ENCODE measurements around the gene UBE3B. TPM values are rescaled to one million over a fixed set of nuclear protein-coding genes. Genes with fewer than 3 reads are reported as not detected.

The UBE3B gene
- polyA plus RNA-seq, 1 donor (not counting 4 experiments of a cell fraction or from before 2014, with no cell fraction given) = 27.1 TPM

GRCh38 chr12:109519787-109520186 is 42.4 kb downstream of the UBE3B start:
- dilution Hi-C loops (cut with MboI; ENCODE audit: extremely low pct_ligation_motif_present, low sequenced_read_pairs) = no loop called here

GRCh38 chr12:109521831-109522230 is 44.4 kb downstream of the UBE3B start:
- H4K20me1 ChIP-seq (ENCODE audit: control insufficient read depth, extremely low read depth, insufficient read depth, low read length) = no peaks in the 10 kb centered on the region
- no peak overlapping the region for H3K4me3 ChIP-seq (ENCODE audit: control insufficient read depth in 2 of 3, extremely low read depth in 1 of 3, insufficient read depth in 2 of 3, low read depth in 1 of 3, low read length in 3 of 3)
- DNase-seq (ENCODE audit: low read depth, low spot score) (no peak), FAIRE-seq (no peak)
- no peak overlapping the region for H3K9ac ChIP-seq (ENCODE audit: control insufficient read depth, extremely low read depth, insufficient read depth, low read length)
- no peak overlapping the region for H2AFZ ChIP-seq (ENCODE audit: control insufficient read depth, low read length)
- H3K9me1 ChIP-seq (ENCODE audit: control insufficient read depth, extremely low read depth, insufficient read depth, low read length) = no peaks in the 10 kb centered on the region
- H3K27me3 ChIP-seq (ENCODE audit: control insufficient read depth, extremely low read depth, insufficient read depth, low read length) = no peaks in the 10 kb centered on the region
- no peak overlapping the region for H3K4me2 ChIP-seq (ENCODE audit: control insufficient read depth, extremely low read depth, insufficient read depth, low read depth, low read length)
- peaks cover 21 to 42% of the 10 kb centered on the region in 2 experiments for H3K36me3 ChIP-seq (ENCODE audit: control insufficient read depth in 2 of 2, extremely low read depth in 1 of 2, insufficient read depth in 2 of 2, low read length in 2 of 2)
- H3K9me3 ChIP-seq (ENCODE audit: control insufficient read depth, low read depth, low read length) = no peaks in the 10 kb centered on the region
- no peak overlapping the region for H3K27ac ChIP-seq (ENCODE audit: control insufficient read depth, insufficient read depth, low read length)
- dilution Hi-C loops (cut with MboI; ENCODE audit: extremely low pct_ligation_motif_present, low sequenced_read_pairs) = no loop called here
- no peaks in the 10 kb centered on the region for H3K79me2 ChIP-seq (ENCODE audit: control insufficient read depth, insufficient read depth, low read length)
- TF ChIP-seq EZH2 (IDR thresholded peaks at IDR 0.05; ENCODE audit: low read length) (no peak), CTCF (optimal IDR thresholded peaks at IDR 0.05 in 1 of 3, IDR thresholded peaks at IDR 0.05 in 1 of 3, conservative IDR thresholded peaks at IDR 0.05 in 1 of 3; ENCODE audit: extremely low read depth in 1 of 3, insufficient read depth in 2 of 3, low read length in 3 of 3) (no peak)
- H3K4me1 ChIP-seq (ENCODE audit: control insufficient read depth, extremely low read depth, insufficient read depth, low read length) = no peaks in the 10 kb centered on the region

More at GRCh38 chr12:109519787-109520186, 42.4 kb downstream of the UBE3B start:
- no peaks in the 10 kb centered on the region for H3K27me3 ChIP-seq (ENCODE audit: control insufficient read depth, extremely low read depth, insufficient read depth, low read length)
- no peak for DNase-seq (ENCODE audit: low read depth, low spot score)
- no peak overlapping the region for H3K9ac ChIP-seq (ENCODE audit: control insufficient read depth, extremely low read depth, insufficient read depth, low read length)
- no peak overlapping the region for H3K27ac ChIP-seq (ENCODE audit: control insufficient read depth, insufficient read depth, low read length)
- no peak for FAIRE-seq
- H3K9me1 ChIP-seq (ENCODE audit: control insufficient read depth, extremely low read depth, insufficient read depth, low read length) = no peaks in the 10 kb centered on the region
- no peaks in the 10 kb centered on the region for H4K20me1 ChIP-seq (ENCODE audit: control insufficient read depth, extremely low read depth, insufficient read depth, low read length)
- peaks cover 17 to 43% of the 10 kb centered on the region in 2 experiments for H3K36me3 ChIP-seq (ENCODE audit: control insufficient read depth in 2 of 2, extremely low read depth in 1 of 2, insufficient read depth in 2 of 2, low read length in 2 of 2)
- H3K4me3 ChIP-seq (ENCODE audit: control insufficient read depth in 2 of 3, extremely low read depth in 1 of 3, insufficient read depth in 2 of 3, low read depth in 1 of 3, low read length in 3 of 3) = no peak overlapping the region
- H3K9me3 ChIP-seq (ENCODE audit: control insufficient read depth, low read depth, low read length) = no peaks in the 10 kb centered on the region
- no peak overlapping the region for H3K4me2 ChIP-seq (ENCODE audit: control insufficient read depth, extremely low read depth, insufficient read depth, low read depth, low read length)
- no peaks in the 10 kb centered on the region for H3K79me2 ChIP-seq (ENCODE audit: control insufficient read depth, insufficient read depth, low read length)
- H2AFZ ChIP-seq (ENCODE audit: control insufficient read depth, low read length) = no peak overlapping the region
- no peaks in the 10 kb centered on the region for H3K4me1 ChIP-seq (ENCODE audit: control insufficient read depth, extremely low read depth, insufficient read depth, low read length)
- TF ChIP-seq CTCF (optimal IDR thresholded peaks at IDR 0.05 in 1 of 3, IDR thresholded peaks at IDR 0.05 in 1 of 3, conservative IDR thresholded peaks at IDR 0.05 in 1 of 3; ENCODE audit: extremely low read depth in 1 of 3, insufficient read depth in 2 of 3, low read length in 3 of 3) (no peak), EZH2 (IDR thresholded peaks at IDR 0.05; ENCODE audit: low read length) (no peak)
